ENCODE data around the gene EPHA8. TPM values are rescaled to one million over a fixed set of nuclear protein-coding genes. Genes with fewer than 3 reads are reported as not detected.

The EPHA8 gene
- total and polyA plus RNA-seq, 7 donors = 0.01 to 0.03 TPM; not detected in 5

GRCh38 chr1:22641247-22641646 lies 78.0 kb downstream of the EPHA8 start:
- intact Hi-C loops (cut with DNase I) = loop anchor here in 1 of 2 donors (5.0 kb wide), 1 partner anchor 534 kb away; no protein-coding TSS in a partner anchor
- Histone ChIP-seq H3K4me1 (no peaks in the 10 kb centered on the region), H3K4me3 (no peak overlapping the region), H3K9me3 (no peaks in the 10 kb centered on the region), H3K36me3 (ENCODE audit: insufficient read depth in 1 of 2, low read depth in 1 of 2) (no peaks in the 10 kb centered on the region), H3K27me3 (ENCODE audit: insufficient read depth in 3 of 3, low read length in 2 of 3) (peaks cover 0 to 14% (median 0%) of the 10 kb centered on the region in 3 donors), H3K27ac (no peak overlapping the region)
- TF ChIP-seq CTCF (IDR thresholded peaks at IDR 0.05) = no peak
- WGBS, 3 donors = 58 to 63% (median 62%) methylated on average over 8 of the region's 8 CpGs
- DNase-seq (peak in 1 of 2 donors; percentile 4), ATAC-seq (no peak)

GRCh38 chr1:22641906-22642636 lies 78.8 kb downstream of the EPHA8 start:
- Histone ChIP-seq H3K4me1 (no peaks in the 10 kb centered on the region), H3K36me3 (ENCODE audit: insufficient read depth in 1 of 2, low read depth in 1 of 2) (no peaks in the 10 kb centered on the region), H3K9me3 (no peaks in the 10 kb centered on the region), H3K4me3 (no peak overlapping the region), H3K27me3 (ENCODE audit: insufficient read depth in 3 of 3, low read length in 2 of 3) (peaks cover 0 to 7% (median 0%) of the 10 kb centered on the region in 3 donors), H3K27ac (no peak overlapping the region)
- intact Hi-C loops (cut with DNase I) = loop anchor here (1.0 to 5.0 kb wide), 3 partner anchors 220 to 535 kb away; no protein-coding TSS in a partner anchor
- ATAC-seq (peak; percentile 91 to 96 (median 94)), DNase-seq (peak; percentile 87 to 92)
- WGBS, 3 donors = 9 to 13% (median 9%) methylated on average over 15 to 18 of the region's 18 CpGs
- peak; percentile 93 for TF ChIP-seq CTCF (IDR thresholded peaks at IDR 0.05)

- 77 to 81% (median 77%) methylated on average over 6 to 8 of the region's 8 CpGs for WGBS, 3 donors
- TF ChIP-seq CTCF (IDR thresholded peaks at IDR 0.05) = no peak
- Histone ChIP-seq H3K36me3 (ENCODE audit: insufficient read depth in 1 of 2, low read depth in 1 of 2) (no peaks in the 10 kb centered on the region), H3K4me3 (peak within 1 kb of the TSS; percentile 34), H3K9me3 (no peaks in the 10 kb centered on the region), H3K27ac (no peak within 1 kb of the TSS), H3K27me3 (ENCODE audit: insufficient read depth in 3 of 3, low read length in 2 of 3) (no peaks in the 10 kb centered on the region), H3K4me1 (no peaks in the 10 kb centered on the region)
- ATAC-seq = peak in 3 of 4 donors; percentile 11 to 35 (median 31)
- intact Hi-C loops (cut with DNase I) = loop anchor here in 1 of 2 donors (5.0 kb wide), 1 partner anchor 536 kb away; no protein-coding TSS in a partner anchor
- DNase-seq = peak; percentile 39 to 70
These were observed 80.1 kb downstream of the EPHA8 start, which contains the start of gene C1QC for GRCh38 chr1:22643381-22643780. C1QC (plus strand) TSS chr1:22643633; CDS start chr1:22644024, 391 bp downstream.

GRCh38 chr1:22643928-22644327 lies 80.6 kb downstream of the EPHA8 start:
- ATAC-seq (no peak), DNase-seq (no peak)
- Histone ChIP-seq H3K9me3 (no peaks in the 10 kb centered on the region), H3K4me1 (no peaks in the 10 kb centered on the region), H3K27me3 (ENCODE audit: insufficient read depth in 3 of 3, low read length in 2 of 3) (no peaks in the 10 kb centered on the region), H3K4me3 (peak overlapping the region; percentile 34), H3K36me3 (ENCODE audit: insufficient read depth in 1 of 2, low read depth in 1 of 2) (no peaks in the 10 kb centered on the region), H3K27ac (no peak overlapping the region)
- no peak for TF ChIP-seq CTCF (IDR thresholded peaks at IDR 0.05)
- 79 to 88% (median 82%) methylated on average over 7 to 12 of the region's 12 CpGs for WGBS, 3 donors
- intact Hi-C loops (cut with DNase I) = loop anchor here in 1 of 2 donors (5.0 kb wide), 1 partner anchor 537 kb away; no protein-coding TSS in a partner anchor

Measured in psoas muscle (tissue), 8 donors.